ENCODE measurements around the gene CDK18.
A peak's percentile ranks its signal among the peaks of the same experiment; 100 is the strongest.

The CDK18 gene

DNA sequence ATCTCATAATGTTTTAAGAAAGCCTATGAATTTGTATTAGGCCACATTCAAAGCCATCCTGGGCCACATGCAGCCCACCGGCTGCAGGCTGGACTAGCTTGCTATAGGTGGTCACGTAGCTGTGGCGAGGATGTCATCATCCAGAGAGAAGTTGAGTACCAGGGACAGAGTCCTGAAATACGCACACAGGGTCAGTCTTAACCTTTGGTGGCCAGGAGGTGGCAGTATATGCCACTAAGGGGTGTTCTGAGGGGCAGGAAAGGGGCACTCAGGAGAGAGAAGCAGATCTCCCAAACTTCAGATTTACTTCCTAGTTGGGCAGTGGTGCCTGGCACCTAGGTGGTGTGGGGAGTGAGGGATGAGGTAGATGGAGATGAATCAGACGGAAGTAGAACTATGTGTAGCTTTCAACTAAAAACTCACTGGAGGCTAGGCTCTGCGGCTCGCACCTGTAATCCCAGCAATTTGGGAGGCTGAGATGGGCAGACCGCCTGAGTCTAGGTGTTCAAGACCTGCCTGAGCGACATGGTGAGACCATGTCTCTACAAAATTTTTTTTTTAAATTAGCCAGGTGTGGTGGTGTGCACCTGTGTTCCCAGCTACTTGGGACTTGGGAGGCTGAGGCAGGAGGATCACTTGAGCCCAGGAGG lies 16.3 kb upstream of the CDK18 start:
- Mint-ChIP-seq H3K4me3 (no peak overlapping the region), H3K36me3 (ENCODE audit: low read depth) (no peaks in the 10 kb centered on the region), H3K27me3 (peaks cover 85% of the 10 kb centered on the region), H3K27ac (no peak overlapping the region), H3K4me1 (ENCODE audit: low read depth) (peaks cover 5% of the 10 kb centered on the region), H3K9me3 (no peaks in the 10 kb centered on the region)
- intact Hi-C loops (cut with micrococcal nuclease): loop anchor here (1.0 kb wide), 1 partner anchor 36 kb away; no protein-coding TSS in a partner anchor

DNA sequence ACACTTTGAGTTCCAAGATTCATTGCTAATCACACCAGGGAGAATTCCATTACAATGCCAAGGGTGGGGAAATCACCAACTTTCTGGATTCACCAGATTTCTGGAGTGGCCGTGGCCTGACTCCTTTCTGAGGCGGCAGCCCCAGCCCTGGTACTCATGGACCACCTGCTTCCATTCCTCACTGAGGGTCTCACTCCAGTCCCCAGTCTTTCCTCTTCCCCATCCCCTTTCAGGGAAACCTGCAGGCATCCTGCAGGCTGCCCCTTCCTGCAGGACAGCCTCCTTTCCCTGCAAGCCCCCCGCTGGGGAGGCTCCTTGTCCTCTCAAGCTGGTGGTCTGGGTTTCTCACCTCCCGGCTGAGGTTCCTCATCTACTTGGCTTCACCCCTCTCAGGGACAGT lies 12.7 kb upstream of the CDK18 start:
- no peak overlapping the region for H3K4me3 Mint-ChIP-seq
- peaks cover 80% of the 10 kb centered on the region for H3K27me3 Mint-ChIP-seq
- intact Hi-C loops (cut with micrococcal nuclease): no loop called here

GRCh38 chr1:205492201-205492667 lies 12.2 kb upstream of the CDK18 start:
- Mint-ChIP-seq H3K4me3 (no peak overlapping the region), H3K27ac (no peak overlapping the region), H3K9me3 (no peaks in the 10 kb centered on the region), H3K4me1 (ENCODE audit: low read depth) (peaks cover 13% of the 10 kb centered on the region), H3K36me3 (ENCODE audit: low read depth) (no peaks in the 10 kb centered on the region), H3K27me3 (peaks cover 78% of the 10 kb centered on the region)
- intact Hi-C loops (cut with micrococcal nuclease): no loop called here

More for the DNA sequence above, 12.7 kb upstream of the CDK18 start:
- H3K9me3 Mint-ChIP-seq: no peaks in the 10 kb centered on the region
- peaks cover 13% of the 10 kb centered on the region for H3K4me1 Mint-ChIP-seq (ENCODE audit: low read depth)
- H3K27ac Mint-ChIP-seq: no peak overlapping the region
- no peaks in the 10 kb centered on the region for H3K36me3 Mint-ChIP-seq (ENCODE audit: low read depth)

GRCh38 chr1:205492774-205493173 lies 11.7 kb upstream of the CDK18 start:
- Mint-ChIP-seq H3K4me3 (no peak overlapping the region), H3K27ac (no peak overlapping the region), H3K36me3 (ENCODE audit: low read depth) (no peaks in the 10 kb centered on the region), H3K27me3 (peaks cover 78% of the 10 kb centered on the region), H3K9me3 (no peaks in the 10 kb centered on the region), H3K4me1 (ENCODE audit: low read depth) (peaks cover 13% of the 10 kb centered on the region)
- intact Hi-C loops (cut with micrococcal nuclease): no loop called here

GRCh38 chr1:205493241-205494085 lies 11.0 kb upstream of the CDK18 start:
- Mint-ChIP-seq H3K27me3 (peaks cover 76% of the 10 kb centered on the region), H3K4me3 (no peak overlapping the region), H3K27ac (no peak overlapping the region), H3K4me1 (ENCODE audit: low read depth) (peaks cover 13% of the 10 kb centered on the region), H3K36me3 (ENCODE audit: low read depth) (no peaks in the 10 kb centered on the region), H3K9me3 (no peaks in the 10 kb centered on the region)
- intact Hi-C loops (cut with micrococcal nuclease): no loop called here

- H3K27me3 Mint-ChIP-seq: peaks cover 71% of the 10 kb centered on the region
Measured at GRCh38 chr1:205494115-205494514, 10.4 kb upstream of the CDK18 start.

GRCh38 chr1:205495237-205495823 lies 9.1 kb upstream of the CDK18 start:
- H3K27me3 Mint-ChIP-seq: peaks cover 60% of the 10 kb centered on the region
- no peak overlapping the region for H3K4me3 Mint-ChIP-seq
- H3K27ac Mint-ChIP-seq: no peak overlapping the region
- H3K9me3 Mint-ChIP-seq: no peaks in the 10 kb centered on the region
- no peaks in the 10 kb centered on the region for H3K36me3 Mint-ChIP-seq (ENCODE audit: low read depth)
- H3K4me1 Mint-ChIP-seq (ENCODE audit: low read depth): peaks cover 13% of the 10 kb centered on the region
- intact Hi-C loops (cut with micrococcal nuclease): no loop called here

More at GRCh38 chr1:205494115-205494514, 10.4 kb upstream of the CDK18 start:
- Mint-ChIP-seq H3K27ac (no peak overlapping the region), H3K4me3 (no peak overlapping the region), H3K9me3 (no peaks in the 10 kb centered on the region), H3K36me3 (ENCODE audit: low read depth) (no peaks in the 10 kb centered on the region), H3K4me1 (ENCODE audit: low read depth) (peaks cover 13% of the 10 kb centered on the region)
- intact Hi-C loops (cut with micrococcal nuclease): no loop called here

- intact Hi-C loops (cut with micrococcal nuclease): no loop called here
- Mint-ChIP-seq H3K27ac (no peak overlapping the region), H3K4me1 (ENCODE audit: low read depth) (peaks cover 13% of the 10 kb centered on the region), H3K27me3 (peaks cover 49% of the 10 kb centered on the region), H3K36me3 (ENCODE audit: low read depth) (no peaks in the 10 kb centered on the region), H3K9me3 (no peaks in the 10 kb centered on the region), H3K4me3 (no peak overlapping the region)
Measured at GRCh38 chr1:205496661-205497060, 7.8 kb upstream of the CDK18 start.

GRCh38 chr1:205497351-205497750 lies 7.1 kb upstream of the CDK18 start:
- H3K4me3 Mint-ChIP-seq: no peak overlapping the region
- peaks cover 13% of the 10 kb centered on the region for H3K4me1 Mint-ChIP-seq (ENCODE audit: low read depth)
- H3K27ac Mint-ChIP-seq: peak overlapping the region; percentile 35
- no peaks in the 10 kb centered on the region for H3K36me3 Mint-ChIP-seq (ENCODE audit: low read depth)
- peaks cover 42% of the 10 kb centered on the region for H3K27me3 Mint-ChIP-seq
- no peaks in the 10 kb centered on the region for H3K9me3 Mint-ChIP-seq
- intact Hi-C loops (cut with micrococcal nuclease): no loop called here

GRCh38 chr1:205499789-205500188 lies 4.7 kb upstream of the CDK18 start:
- H3K36me3 Mint-ChIP-seq (ENCODE audit: low read depth): no peaks in the 10 kb centered on the region
- no peak overlapping the region for H3K4me3 Mint-ChIP-seq
- peaks cover 24% of the 10 kb centered on the region for H3K27me3 Mint-ChIP-seq
- H3K4me1 Mint-ChIP-seq (ENCODE audit: low read depth): peaks cover 1% of the 10 kb centered on the region
- H3K9me3 Mint-ChIP-seq: no peaks in the 10 kb centered on the region
- no peak overlapping the region for H3K27ac Mint-ChIP-seq
- intact Hi-C loops (cut with micrococcal nuclease): no loop called here

DNA sequence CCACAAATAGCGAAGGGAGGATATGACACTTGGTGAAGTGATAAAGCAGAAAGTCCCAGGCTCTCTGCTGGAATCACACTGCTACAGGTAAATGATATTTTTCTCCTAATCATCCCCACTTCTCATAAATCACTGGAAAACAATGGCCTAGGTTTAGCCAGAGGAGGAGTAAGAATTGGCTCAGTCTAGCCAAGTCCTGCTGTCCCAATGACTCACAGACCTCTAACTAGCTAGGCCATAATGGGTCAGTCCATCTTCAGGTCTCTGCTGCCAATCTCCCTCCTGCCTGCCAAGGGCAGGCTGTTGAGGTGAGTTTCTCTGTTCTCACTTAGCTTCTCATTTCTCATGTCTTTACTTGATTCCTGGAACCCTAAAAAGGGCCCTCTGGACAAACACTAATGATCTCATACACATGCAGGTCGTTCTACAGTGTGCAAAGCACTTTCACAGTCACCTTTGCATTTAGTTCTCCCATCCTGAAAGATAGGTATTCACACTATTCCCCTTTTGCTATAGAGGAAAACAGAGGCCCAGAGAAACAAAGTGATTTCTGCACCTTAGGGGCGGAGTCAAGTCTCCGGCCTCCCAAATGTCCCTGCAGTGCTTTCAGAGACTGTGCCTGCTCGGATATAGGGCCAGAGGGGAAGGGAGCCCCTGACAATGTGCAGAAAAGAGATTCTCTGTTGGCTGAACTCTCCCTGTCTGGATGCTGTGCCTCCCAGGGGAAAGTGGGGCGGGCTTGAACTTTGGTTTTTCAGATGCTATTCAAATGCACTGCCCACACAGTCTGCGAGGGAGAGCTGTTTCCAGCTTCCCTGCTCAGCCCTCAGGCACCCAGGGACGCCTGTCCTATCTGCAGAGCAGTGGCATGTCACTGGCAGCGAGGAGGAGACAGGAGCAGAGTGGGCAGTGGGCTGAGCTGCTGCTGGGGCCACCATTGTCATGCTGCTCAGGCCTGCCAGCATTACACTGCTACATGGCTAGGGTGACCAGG lies 3.9 kb upstream of the CDK18 start:
- Mint-ChIP-seq H3K4me3 (no peak overlapping the region), H3K36me3 (ENCODE audit: low read depth) (no peaks in the 10 kb centered on the region), H3K9me3 (no peaks in the 10 kb centered on the region), H3K4me1 (ENCODE audit: low read depth) (peaks cover 9% of the 10 kb centered on the region), H3K27me3 (peaks cover 26% of the 10 kb centered on the region), H3K27ac (no peak overlapping the region)
- intact Hi-C loops (cut with micrococcal nuclease): no loop called here

GRCh38 chr1:205502111-205502810 lies 2.2 kb upstream of the CDK18 start:
- Mint-ChIP-seq H3K4me3 (no peak overlapping the region), H3K27me3 (peaks cover 18% of the 10 kb centered on the region), H3K9me3 (no peaks in the 10 kb centered on the region), H3K27ac (no peak overlapping the region), H3K4me1 (ENCODE audit: low read depth) (peaks cover 15% of the 10 kb centered on the region), H3K36me3 (ENCODE audit: low read depth) (no peaks in the 10 kb centered on the region)
- intact Hi-C loops (cut with micrococcal nuclease): no loop called here

DNA sequence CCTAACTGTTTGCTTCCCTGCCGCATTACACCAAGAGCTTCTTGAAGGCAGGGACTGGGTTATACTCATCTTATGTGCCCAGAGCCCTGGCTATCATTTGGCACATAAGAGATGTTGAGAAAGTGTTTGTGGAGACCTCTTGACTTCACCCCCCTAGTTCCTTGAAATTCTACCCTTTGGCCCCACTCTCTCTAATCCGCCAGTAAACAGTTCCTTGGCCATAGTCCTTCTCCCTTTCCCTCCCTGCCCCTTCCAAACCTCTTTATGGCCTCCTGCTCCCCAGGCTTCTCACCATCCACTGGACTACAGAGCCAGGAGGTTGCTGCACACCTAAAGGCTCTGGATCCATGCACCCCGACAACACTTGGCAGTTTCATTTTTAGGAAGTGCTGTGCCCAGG lies 1.5 kb upstream of the CDK18 start:
- no peaks in the 10 kb centered on the region for H3K9me3 Mint-ChIP-seq
- H3K36me3 Mint-ChIP-seq (ENCODE audit: low read depth): no peaks in the 10 kb centered on the region
- peaks cover 12% of the 10 kb centered on the region for H3K27me3 Mint-ChIP-seq
- peaks cover 15% of the 10 kb centered on the region for H3K4me1 Mint-ChIP-seq (ENCODE audit: low read depth)
- H3K4me3 Mint-ChIP-seq: no peak overlapping the region
- intact Hi-C loops (cut with micrococcal nuclease): no loop called here
- no peak overlapping the region for H3K27ac Mint-ChIP-seq
